H9 (cell line): Measurements from ENCODE around the gene ARPC4. TPM values are rescaled to one million over a fixed set of nuclear protein-coding genes. Genes with fewer than 3 reads are reported as not detected.

ENCODE experiments used
- DNase-seq: peaks from one replicate; pipeline ENCODE4 v3.0.0-alpha.2; 2017
- H2AFZ ChIP-seq: one replicate; pipeline ENCODE4 v1.6.1; 2013; ENCODE audit warnings: mild to moderate bottlenecking, low read length, control low read depth, moderate library complexity
- H2AK5ac ChIP-seq: 2 replicates; pipeline ENCODE4 v1.6.1; 2013; ENCODE audit warnings: low read length, control low read depth, mixed read lengths; ENCODE audit not compliant: insufficient read length
- H2BK120ac ChIP-seq: one replicate; pipeline ENCODE4 v1.6.1; 2013; ENCODE audit warnings: low read depth, mild to moderate bottlenecking, low read length, control low read depth, inconsistent platforms; ENCODE audit not compliant: poor library complexity, severe bottlenecking
- H2BK12ac ChIP-seq: 2 replicates; pipeline ENCODE4 v1.6.1; 2013; ENCODE audit warnings: low read length, control low read depth, mixed read lengths, low read depth; ENCODE audit not compliant: insufficient read length
- H2BK15ac ChIP-seq: 2 replicates; pipeline ENCODE4 v1.6.1; 2013; ENCODE audit warnings: low read depth, low read length, control low read depth
- H2BK20ac ChIP-seq: one replicate; pipeline ENCODE4 v1.6.1; 2013; ENCODE audit warnings: low read depth, mild to moderate bottlenecking, low read length, control low read depth, inconsistent platforms; ENCODE audit not compliant: poor library complexity, severe bottlenecking
- H2BK5ac ChIP-seq: 2 replicates; pipeline ENCODE4 v1.6.1; 2013; ENCODE audit warnings: low read length, control low read depth, mixed read lengths; ENCODE audit not compliant: insufficient read length
- H3K14ac ChIP-seq: 2 replicates; pipeline ENCODE4 v1.6.1; 2013; ENCODE audit warnings: low read length, control low read depth; ENCODE audit not compliant: insufficient read depth
- H3K18ac ChIP-seq: 2 replicates; pipeline ENCODE4 v1.6.1; 2013; ENCODE audit warnings: low read depth, mild to moderate bottlenecking, mixed read lengths, low read length, control low read depth; ENCODE audit not compliant: insufficient read length
- H3K23ac ChIP-seq: 2 replicates; pipeline ENCODE4 v1.6.1; 2013; ENCODE audit warnings: low read length, control low read depth, mixed read lengths, low read depth; ENCODE audit not compliant: insufficient read length
- H3K23me2 ChIP-seq: 2 replicates; pipeline ENCODE4 v1.6.1; 2013; ENCODE audit warnings: low read depth, mild to moderate bottlenecking, mixed read lengths, low read length, control low read depth; ENCODE audit not compliant: insufficient read length, poor library complexity, severe bottlenecking
- H3K27ac ChIP-seq: 2 replicates; pipeline ENCODE4 v1.5.1; 2013; ENCODE audit warnings: low read length, control low read depth, mixed read lengths, low read depth; ENCODE audit not compliant: insufficient read length
- H3K27me3 ChIP-seq: 2 replicates; pipeline ENCODE4 v1.6.1; 2013; ENCODE audit warnings: low read length, control low read depth, inconsistent platforms; ENCODE audit not compliant: insufficient read depth
- H3K4ac ChIP-seq: 2 replicates; pipeline ENCODE4 v1.6.1; 2013; ENCODE audit warnings: low read depth, mild to moderate bottlenecking, control low read depth, inconsistent platforms, low read length, moderate library complexity
- H3K4me1 ChIP-seq: 2 replicates; pipeline ENCODE4 v1.6.1; 2013; ENCODE audit warnings: low read length, control low read depth, inconsistent platforms; ENCODE audit not compliant: insufficient read depth
- H3K4me2 ChIP-seq: 2 replicates; pipeline ENCODE4 v1.6.1; 2013; ENCODE audit warnings: low read length, control low read depth, mixed read lengths; ENCODE audit not compliant: insufficient read length, insufficient read depth
- H3K56ac ChIP-seq: 2 replicates; pipeline ENCODE4 v1.6.1; 2013; ENCODE audit warnings: low read depth, mild to moderate bottlenecking, mixed read lengths, low read length, control low read depth; ENCODE audit not compliant: insufficient read length
- H3K79me1 ChIP-seq: 2 replicates; pipeline ENCODE4 v1.6.1; 2013; ENCODE audit warnings: low read depth, mild to moderate bottlenecking, moderate library complexity, low read length, control low read depth, inconsistent platforms; ENCODE audit not compliant: insufficient read depth, poor library complexity, severe bottlenecking
- H3K79me2 ChIP-seq: 2 replicates; pipeline ENCODE4 v1.6.1; 2013; ENCODE audit warnings: low read length, control low read depth, inconsistent platforms; ENCODE audit not compliant: insufficient read depth
- H3K9ac ChIP-seq: 2 replicates; pipeline ENCODE4 v1.6.1; 2013; ENCODE audit warnings: low read length, control low read depth, mixed read lengths; ENCODE audit not compliant: insufficient read length; ENCODE audit errors: extremely low read depth
- H3K9me3 ChIP-seq: one replicate; pipeline ENCODE4 v1.6.1; 2013; ENCODE audit warnings: low read depth, low read length, inconsistent platforms; ENCODE audit not compliant: control insufficient read depth
- H3T11ph ChIP-seq: one replicate; pipeline ENCODE4 v1.6.1; 2013; ENCODE audit warnings: mild to moderate bottlenecking, low read length, control low read depth, inconsistent platforms
- H4K20me1 ChIP-seq: one replicate; pipeline ENCODE4 v1.6.1; 2013; ENCODE audit not compliant: control insufficient read depth, insufficient read length, insufficient read depth
- H4K5ac ChIP-seq: 2 replicates; pipeline ENCODE4 v1.6.1; 2013; ENCODE audit warnings: low read depth, mild to moderate bottlenecking, mixed read lengths, low read length, control low read depth; ENCODE audit not compliant: insufficient read length
- H4K8ac ChIP-seq: replicated peaks from 2 replicates; pipeline ENCODE4 v1.6.1; 2013; ENCODE audit warnings: low read length, control low read depth, mixed read lengths, low read depth; ENCODE audit not compliant: insufficient read length
- H4K91ac ChIP-seq: 2 replicates; pipeline ENCODE4 v1.6.1; 2013; ENCODE audit warnings: low read depth, mild to moderate bottlenecking, moderate library complexity, mixed read lengths, low read length, control low read depth; ENCODE audit not compliant: insufficient read length
- H3K27ac Mint-ChIP-seq, 3 experiments: 2 replicates in 2 of 3; 3 replicates in 1 of 3; pipeline ENCODE4 v1.8.0; 2020 to 2021; ENCODE audit warnings: mixed read lengths in 3 of 3, mild to moderate bottlenecking in 1 of 3, moderate library complexity in 1 of 3
- H3K27me3 Mint-ChIP-seq: 2 replicates; pipeline ENCODE4 v1.8.0; 2021; ENCODE audit warnings: low read depth, mild to moderate bottlenecking, moderate library complexity, mixed read lengths
- H3K36me3 Mint-ChIP-seq, 3 experiments: 2 replicates in 2 of 3; 3 replicates in 1 of 3; pipeline ENCODE4 v1.8.0; 2020 to 2021; ENCODE audit warnings: low read depth in 3 of 3, mixed read lengths in 3 of 3; ENCODE audit not compliant: insufficient read depth in 1 of 3
- H3K4me1 Mint-ChIP-seq, 2 experiments: 2 replicates each; pipeline ENCODE4 v1.8.0; 2020; ENCODE audit warnings: mixed read lengths in 2 of 2
- H3K4me3 Mint-ChIP-seq, 2 experiments: 2 replicates in 1 of 2; 3 replicates in 1 of 2; pipeline ENCODE4 v1.8.0; 2020 to 2021; ENCODE audit warnings: mild to moderate bottlenecking in 2 of 2, mixed read lengths in 2 of 2, moderate library complexity in 1 of 2
- H3K9me3 Mint-ChIP-seq, 2 experiments: 2 replicates in 1 of 2; 3 replicates in 1 of 2; pipeline ENCODE4 v1.8.0; 2020; ENCODE audit warnings: mild to moderate bottlenecking in 2 of 2, mixed read lengths in 2 of 2, moderate library complexity in 1 of 2
- CTCF ChIP-seq: fragments of 200-600 bp; sonication (generic); conservative IDR thresholded peaks from 3 replicates; pipeline ENCODE4 v1.8.0; 2021; ENCODE audit warnings: antibody characterized with exemption, mild to moderate bottlenecking
- WGBS: extraction: QIAGEN DNeasy Blood & Tissue Kit; methylation state at CpG from one replicate; pipeline ENCODE4 v1.1.7; 2013; ENCODE audit warnings: missing lambda C conversion rate, low lambda C conversion rate, mixed read lengths; ENCODE audit not compliant: insufficient read length; ENCODE audit errors: extremely low coverage; 5-methylcytosine and 5-hydroxymethylcytosine counted together
- total RNA-seq: library from RNA; stranded (reverse); gene quantifications from 2 replicates; pipeline ENCODE4 v1.2.1, GENCODE V29; 2021

The ARPC4 gene
- total RNA-seq, 1 experiment from 2014 or later, result 161 TPM

- Histone ChIP-seq H2AFZ (no peak overlapping the region), H3K27me3 (no peaks in the 10 kb centered on the region), H3K9me3 (no peaks in the 10 kb centered on the region), H3K9ac (peak overlapping the region; percentile 59), H2BK5ac (no peak overlapping the region), H4K20me1 (no peaks in the 10 kb centered on the region), H3K4ac (no peak overlapping the region), H3T11ph (no peak overlapping the region), H2BK20ac (no peak overlapping the region), H2AK5ac (no peak overlapping the region), H3K27ac (no peak overlapping the region), H3K23me2 (no peaks in the 10 kb centered on the region), H3K18ac (no peak overlapping the region), H3K23ac (no peak overlapping the region), H3K56ac (no peak overlapping the region), H3K79me2 (no peaks in the 10 kb centered on the region), H3K14ac (no peak overlapping the region), H4K8ac (no peak overlapping the region), H2BK120ac (no peak overlapping the region), H3K79me1 (no peaks in the 10 kb centered on the region), H2BK15ac (no peak overlapping the region), H2BK12ac (no peak overlapping the region), H3K4me2 (peak overlapping the region; percentile 62), H4K91ac (no peak overlapping the region), H4K5ac (no peak overlapping the region), H3K4me1 (no peaks in the 10 kb centered on the region)
- Mint-ChIP-seq H3K27me3 (no peaks in the 10 kb centered on the region; the same call in 1 of the 2 replicates), H3K4me1 (peaks cover 13% of the 10 kb centered on the region in 2 experiments), H3K9me3 (no peaks in the 10 kb centered on the region), H3K27ac (peak overlapping the region; percentile 91 to 100 (median 99); a peak in 4 of 7 replicates), H3K4me3 (peak overlapping the region; percentile 91 to 94), H3K36me3 (peaks cover 34 to 83% (median 67%) of the 10 kb centered on the region in 3 experiments; a peak in 6 of 7 replicates)
- WGBS, result no CpG with 5 or more reads among the region's 17 CpGs
- no peak for DNase-seq
- TF ChIP-seq CTCF, result no peak
Measured at GRCh38 chr3:9750556-9751411, 42.1 kb upstream of the ARPC4 start.
